SK-N-SH treated with all-trans-retinoic acid at 6 μM for 48 hours (cell line): Measurements from ENCODE around the gene PSMA7.

ENCODE experiments used
- ATAC-seq: fragments of 200-7000 bp; cut with Tn5 transposase; 3 replicates; pipeline ENCODE4 v1.9.1; 2020; ENCODE audit warnings: mild to moderate bottlenecking, moderate library complexity
- CSDC2 ChIP-seq: fragments of 250-450 bp; sonication (Bioruptor Pico); IDR thresholded peaks from 2 replicates; pipeline ENCODE4 v1.5.0; 2020; ENCODE audit warnings: mild to moderate bottlenecking, moderate library complexity
- CSRNP3 ChIP-seq: fragments of 250-450 bp; sonication (Bioruptor Pico); IDR thresholded peaks from 2 replicates; pipeline ENCODE4 v1.5.1; 2021; ENCODE audit warnings: mild to moderate bottlenecking, moderate library complexity
- ISL1 ChIP-seq: fragments of 250-450 bp; sonication (Bioruptor Pico); IDR thresholded peaks from 2 replicates; pipeline ENCODE4 v2.1.2; 2022; ENCODE audit warnings: mild to moderate bottlenecking, moderate library complexity
- OSR1 ChIP-seq: fragments of 250-450 bp; sonication (Bioruptor Pico); IDR thresholded peaks from 2 replicates; pipeline ENCODE4 v1.8.0; 2022; ENCODE audit warnings: moderate library complexity, mild to moderate bottlenecking, inconsistent platforms
- PATZ1 ChIP-seq: fragments of 250-450 bp; sonication (Bioruptor Pico); IDR thresholded peaks from 2 replicates; pipeline ENCODE4 v1.8.0; 2020; ENCODE audit warnings: mild to moderate bottlenecking, moderate library complexity, borderline replicate concordance
- POU6F1 ChIP-seq: fragments of 250-450 bp; sonication (Bioruptor Pico); IDR thresholded peaks from 2 replicates; pipeline ENCODE4 v1.8.0; 2021; ENCODE audit warnings: low read depth, mild to moderate bottlenecking, moderate library complexity, borderline replicate concordance
- PPARA ChIP-seq: fragments of 250-450 bp; sonication (Bioruptor Pico); IDR thresholded peaks from 2 replicates; pipeline ENCODE4 v1.5.0; 2020; ENCODE audit warnings: mild to moderate bottlenecking, borderline replicate concordance
- RARB ChIP-seq: fragments of 250-450 bp; sonication (Bioruptor Pico); IDR thresholded peaks from 2 replicates; pipeline ENCODE4 v1.8.0; 2021; ENCODE audit warnings: mild to moderate bottlenecking, moderate library complexity
- SNAI2 ChIP-seq: fragments of 250-450 bp; sonication (Bioruptor Pico); IDR thresholded peaks from 2 replicates; pipeline ENCODE4 v1.5.0; 2020; ENCODE audit warnings: mild to moderate bottlenecking, moderate library complexity
- TCF4 ChIP-seq: fragments of 250-450 bp; sonication (Bioruptor Pico); IDR thresholded peaks from 2 replicates; pipeline ENCODE4 v1.8.0; 2021; ENCODE audit warnings: mild to moderate bottlenecking, moderate library complexity, borderline replicate concordance
- TOX ChIP-seq: fragments of 250-450 bp; sonication (Bioruptor Pico); IDR thresholded peaks from 2 replicates; pipeline ENCODE4 v1.8.0; 2021; ENCODE audit warnings: mild to moderate bottlenecking, moderate library complexity, borderline replicate concordance
- TSHZ2 ChIP-seq: fragments of 250-450 bp; sonication (Bioruptor Pico); IDR thresholded peaks from 2 replicates; pipeline ENCODE4 v1.5.0; 2020; ENCODE audit warnings: mild to moderate bottlenecking, moderate library complexity
- ZC3H10 ChIP-seq: fragments of 250-450 bp; sonication (Bioruptor Pico); IDR thresholded peaks from 2 replicates; pipeline ENCODE4 v1.5.1; 2021; ENCODE audit warnings: mild to moderate bottlenecking, moderate library complexity
- ZFP3 ChIP-seq: fragments of 250-450 bp; sonication (Bioruptor Pico); IDR thresholded peaks from 2 replicates; pipeline ENCODE4 v1.5.0; 2020; ENCODE audit warnings: mild to moderate bottlenecking, moderate library complexity
- ZFP30 ChIP-seq: fragments of 450-650 bp; formaldehyde crosslinking; IDR thresholded peaks from 2 replicates; pipeline ENCODE4 v1.5.0; 2022; ENCODE audit warnings: mild to moderate bottlenecking, moderate library complexity
- ZNF565 ChIP-seq: fragments of 450-650 bp; formaldehyde crosslinking; conservative IDR thresholded peaks from 2 replicates; pipeline ENCODE4 v1.5.0; 2020; ENCODE audit warnings: low read depth, mild to moderate bottlenecking, moderate library complexity
- ZNF70 ChIP-seq: fragments of 450-650 bp; formaldehyde crosslinking; IDR thresholded peaks from 2 replicates; pipeline ENCODE4 v1.5.0; 2020; ENCODE audit warnings: mild to moderate bottlenecking, moderate library complexity
- ZNF8 ChIP-seq: fragments of 450-650 bp; formaldehyde crosslinking; IDR thresholded peaks from 2 replicates; pipeline ENCODE4 v1.5.0; 2020; ENCODE audit warnings: mild to moderate bottlenecking, moderate library complexity

The PSMA7 gene

GRCh38 chr20:62131560-62132320, 11.5 kb downstream of the PSMA7 start:
- no peak for TF ChIP-seq TOX (CRISPR knock-in tag)
- TF ChIP-seq PPARA (CRISPR knock-in tag): no peak
- TF ChIP-seq ZNF565 (CRISPR knock-in tag): no peak
- no peak for TF ChIP-seq RARB (CRISPR knock-in tag)
- no peak for TF ChIP-seq TSHZ2 (CRISPR knock-in tag)

GRCh38 chr20:62129731-62130531, 13.3 kb downstream of the PSMA7 start:
- no peak for TF ChIP-seq POU6F1 (CRISPR knock-in tag)
- no peak for TF ChIP-seq ZNF8 (CRISPR knock-in tag)
- TF ChIP-seq ZC3H10 (CRISPR knock-in tag): no peak
- TF ChIP-seq PATZ1 (CRISPR knock-in tag): no peak
- TF ChIP-seq TCF4 (CRISPR knock-in tag): no peak
- no peak for TF ChIP-seq OSR1 (CRISPR knock-in tag)
- TF ChIP-seq ZFP3 (CRISPR knock-in tag): no peak
- no peak for TF ChIP-seq CSRNP3 (CRISPR knock-in tag)
- TF ChIP-seq ZFP30 (CRISPR knock-in tag): no peak
- TF ChIP-seq TSHZ2 (CRISPR knock-in tag): no peak
- no peak for TF ChIP-seq ISL1 (CRISPR knock-in tag)
- TF ChIP-seq ZNF70 (CRISPR knock-in tag): no peak
- TF ChIP-seq CSDC2 (CRISPR knock-in tag): no peak
- TF ChIP-seq SNAI2 (CRISPR knock-in tag): no peak
- TF ChIP-seq RARB (CRISPR knock-in tag): no peak
- TF ChIP-seq ZNF565 (CRISPR knock-in tag): no peak
- TF ChIP-seq, all 23 proteins: peak for 0
- ATAC-seq: no peak

More at GRCh38 chr20:62131560-62132320, 11.5 kb downstream of the PSMA7 start:
- no peak for ATAC-seq
